K562 (cell line): ENCODE results near the gene CD320.

ENCODE experiments used
- HDAC3 ChIP-seq: fragments of 450-650 bp; IDR thresholded peaks from 2 replicates; pipeline ENCODE4 v1.6.1; 2018; ENCODE audit warnings: borderline replicate concordance, mild to moderate bottlenecking, moderate library complexity; ENCODE audit not compliant: partially characterized antibody
- HNRNPH1 ChIP-seq: fragments of 200-400 bp; formaldehyde crosslinking; optimal IDR thresholded peaks from 2 replicates; pipeline ENCODE3; 2017; ENCODE audit warnings: low read depth, mild to moderate bottlenecking, low read length, moderate library complexity
- HNRNPL ChIP-seq: fragments of 200-400 bp; formaldehyde crosslinking; IDR thresholded peaks from 2 replicates; pipeline ENCODE4 v1.6.1; 2017; ENCODE audit warnings: low read depth, mild to moderate bottlenecking, low read length
- KHSRP ChIP-seq: fragments of 450-650 bp; IDR thresholded peaks from 2 replicates; pipeline ENCODE4 v1.6.1; 2017
- MLX ChIP-seq, 2 experiments: fragments of 450-650 bp in 1 of 2; sonication (generic) in 1 of 2; formaldehyde crosslinking; conservative IDR thresholded peaks; 2 replicates each; pipeline versions ENCODE4 v1.4.0 to v1.8.1; 2020 to 2022; ENCODE audit warnings: mild to moderate bottlenecking in 1 of 2, missing genetic modification reagents in 1 of 2
- NR2F6 ChIP-seq: fragments of 450-650 bp; formaldehyde crosslinking; IDR thresholded peaks from 2 replicates; pipeline ENCODE4 v1.4.0; 2020; ENCODE audit warnings: mild to moderate bottlenecking
- RCOR1 ChIP-seq, 2 experiments: IDR thresholded peaks; 2 replicates each; pipeline ENCODE4 v1.6.1; 2012; ENCODE audit warnings: low read depth in 2 of 2, low read length in 2 of 2, borderline replicate concordance in 1 of 2, improper control_type of control experiment in 1 of 2
- REST ChIP-seq, 2 experiments: fragments of 450-650 bp; formaldehyde crosslinking in 1 of 2; IDR thresholded peaks; 2 replicates each; pipeline versions ENCODE4 v1.4.0 to v1.6.1; 2014 to 2020; ENCODE audit warnings: mild to moderate bottlenecking in 2 of 2, borderline replicate concordance in 1 of 2, low read depth in 1 of 2
- SMARCC2 ChIP-seq: fragments of 450-650 bp; IDR thresholded peaks from 2 replicates; pipeline ENCODE4 v1.6.1; 2017; ENCODE audit warnings: antibody characterized with exemption, moderate library complexity, mild to moderate bottlenecking, low read depth
- SRSF9 ChIP-seq: fragments of 200-400 bp; formaldehyde crosslinking; IDR thresholded peaks from 2 replicates; pipeline ENCODE4 v1.6.1; 2017; ENCODE audit warnings: low read depth, low read length, borderline replicate concordance
- TCF7 ChIP-seq: sonication (generic); IDR thresholded peaks from 2 replicates; pipeline ENCODE4 v1.6.1; 2016; ENCODE audit warnings: antibody characterized with exemption, borderline replicate concordance
- TF ChIP-seq, protein P1 (sequence below), 2 experiments: fragments of 200-800 bp in 1 of 2; sonication (Bioruptor generic) in 1 of 2; sonication (generic) in 1 of 2; formaldehyde crosslinking in 1 of 2; IDR thresholded peaks in 1 of 2; conservative IDR thresholded peaks in 1 of 2; 2 replicates each; pipeline versions ENCODE4 v1.5.0 to v1.6.1; 2016 to 2020; ENCODE audit warnings: missing compliant biosample characterization in 1 of 2, missing genetic modification characterization in 1 of 2, missing genetic modification reagents in 1 of 2

DNA sequence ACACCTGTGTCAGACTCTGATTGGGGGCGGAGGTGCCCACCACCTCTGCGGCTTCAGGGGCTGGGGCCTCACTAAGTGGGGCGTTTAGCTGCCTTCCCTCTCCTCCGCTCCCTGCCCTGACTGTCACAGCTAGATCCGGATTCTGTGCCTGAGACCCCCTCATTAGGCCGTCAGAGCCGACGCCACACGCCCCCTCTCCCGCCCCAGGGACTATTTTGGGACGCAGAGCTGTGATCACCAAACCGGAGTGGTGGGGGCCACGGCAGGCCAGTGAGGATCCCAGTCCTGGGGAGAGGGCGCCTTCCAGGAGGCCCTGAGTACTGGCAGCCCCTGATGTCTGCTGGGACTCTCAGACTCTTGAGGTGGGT lies 34.1 kb upstream of the CD320 start:
- TF ChIP-seq KHSRP: no peak
- TF ChIP-seq TCF7: no peak
- no peak for TF ChIP-seq MLX (CRISPR knock-in tag; conservative IDR thresholded peaks at IDR 0.05)
- no peak for TF ChIP-seq HNRNPH1
- TF ChIP-seq RCOR1 (IDR thresholded peaks at IDR 0.05; ENCODE audit: borderline replicate concordance in 1 of 2, low read depth in 2 of 2, low read length in 2 of 2): no peak
- TF ChIP-seq SRSF9: no peak
- TF ChIP-seq HNRNPL: no peak
- no peak for TF ChIP-seq REST (IDR thresholded peaks at IDR 0.05; ENCODE audit: borderline replicate concordance)
- no peak for TF ChIP-seq REST (CRISPR knock-in tag; IDR thresholded peaks at IDR 0.05; ENCODE audit: low read depth)
- no peak for TF ChIP-seq HDAC3
- no peak for TF ChIP-seq SMARCC2
- TF ChIP-seq, protein P1, sequence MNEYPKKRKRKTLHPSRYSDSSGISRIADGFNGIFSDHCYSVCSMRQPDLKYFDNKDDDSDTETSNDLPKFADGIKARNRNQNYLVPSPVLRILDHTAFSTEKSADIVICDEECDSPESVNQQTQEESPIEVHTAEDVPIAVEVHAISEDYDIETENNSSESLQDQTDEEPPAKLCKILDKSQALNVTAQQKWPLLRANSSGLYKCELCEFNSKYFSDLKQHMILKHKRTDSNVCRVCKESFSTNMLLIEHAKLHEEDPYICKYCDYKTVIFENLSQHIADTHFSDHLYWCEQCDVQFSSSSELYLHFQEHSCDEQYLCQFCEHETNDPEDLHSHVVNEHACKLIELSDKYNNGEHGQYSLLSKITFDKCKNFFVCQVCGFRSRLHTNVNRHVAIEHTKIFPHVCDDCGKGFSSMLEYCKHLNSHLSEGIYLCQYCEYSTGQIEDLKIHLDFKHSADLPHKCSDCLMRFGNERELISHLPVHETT (CRISPR knock-in tag; conservative IDR thresholded peaks at IDR 0.05 in 1 of 2, IDR thresholded peaks at IDR 0.05 in 1 of 2): no peak
- no peak for TF ChIP-seq NR2F6 (CRISPR knock-in tag)
